ENCODE measurements around the gene LURAP1L. TPM values are rescaled to one million over a fixed set of nuclear protein-coding genes. Genes with fewer than 3 reads are reported as not detected.

Gene LURAP1L
- total and polyA plus RNA-seq, 9 of the 15 experiments (the other 6 are each of a cell fraction or from before 2014, with no cell fraction given) = 0.06 to 0.28 (median 0.07) TPM; not detected in 4

GRCh38 chr9:12816656-12817101, 41.9 kb downstream of the LURAP1L start (continued):
- TF ChIP-seq ZBTB9 (CRISPR knock-in tag; IDR thresholded peaks at IDR 0.05) (no peak), SAFB2 (IDR thresholded peaks at IDR 0.05; ENCODE audit: borderline replicate concordance, low read depth, low read length, severe bottlenecking) (no peak), TSHZ1 (CRISPR knock-in tag; IDR thresholded peaks at IDR 0.05) (no peak), ZNF445 (CRISPR knock-in tag; IDR thresholded peaks at IDR 0.05; ENCODE audit: low read depth) (no peak)

- DNase-seq (ENCODE audit: extremely low read depth in 1 of 4, low spot score in 3 of 4) (no peak), FAIRE-seq (no peak), ATAC-seq (no peak)
- Histone ChIP-seq H3K4me3 (no peak overlapping the region), H3K9ac (ENCODE audit: insufficient read depth in 1 of 2, low read depth in 2 of 2, low read length in 2 of 2) (no peak overlapping the region), H3K27ac (ENCODE audit: extremely low read depth, low read depth, low read length) (no peak overlapping the region), H2AFZ (ENCODE audit: low read depth, low read length) (no peak overlapping the region), H3K4me2 (ENCODE audit: insufficient read depth, low read length) (no peak overlapping the region), H3K4me1 (replicated peaks in 1 of 2; ENCODE audit: control insufficient read depth in 2 of 2, insufficient read depth in 2 of 2, low read length in 2 of 2) (no peaks in the 10 kb centered on the region), H3K27me3 (ENCODE audit: control insufficient read depth in 2 of 2, insufficient read depth in 2 of 2, low read length in 2 of 2) (no peaks in the 10 kb centered on the region), H3K36me3 (ENCODE audit: control insufficient read depth, insufficient read depth, low read length) (no peaks in the 10 kb centered on the region), H3K9me1 (ENCODE audit: control insufficient read depth, insufficient read depth, low read length) (no peaks in the 10 kb centered on the region), H3K79me2 (ENCODE audit: control insufficient read depth, insufficient read depth, low read length) (no peaks in the 10 kb centered on the region), H4K20me1 (replicated peaks; ENCODE audit: control insufficient read depth, insufficient read depth, low read length) (no peaks in the 10 kb centered on the region), H3K9me3 (replicated peaks; ENCODE audit: control insufficient read depth, insufficient read depth, low read depth, low read length) (no peaks in the 10 kb centered on the region)
- TF ChIP-seq ZBTB7A (IDR thresholded peaks at IDR 0.05; ENCODE audit: borderline replicate concordance, control insufficient read depth, low read depth, low read length) (no peak), SIRT6 (IDR thresholded peaks at IDR 0.05; ENCODE audit: low read depth, low read length) (no peak), ZNF764 (CRISPR knock-in tag; IDR thresholded peaks at IDR 0.05; ENCODE audit: low read depth) (no peak), LARP7 (IDR thresholded peaks at IDR 0.05) (no peak), PREB (CRISPR knock-in tag; IDR thresholded peaks at IDR 0.05) (no peak), HNRNPK (IDR thresholded peaks at IDR 0.05; ENCODE audit: low read depth, low read length, poor library complexity, severe bottlenecking) (no peak), ZNF644 (tag; IDR thresholded peaks at IDR 0.05; ENCODE audit: low read depth) (no peak), EHMT2 (IDR thresholded peaks at IDR 0.05) (no peak), MXD1 (CRISPR knock-in tag; IDR thresholded peaks at IDR 0.05; ENCODE audit: borderline replicate concordance, poor library complexity, severe bottlenecking) (no peak)
- ChIA-PET POLR2A (no interaction called here), CTCF (ENCODE audit: low intra/inter-chr PET ratio) (no interaction called here)
- BruUV-seq (replicated peaks) = no TSS peak
- intact Hi-C loops (cut with micrococcal nuclease) (loop anchor here (5.0 kb wide), 1 partner anchor 95 kb away; no protein-coding TSS in a partner anchor), in situ Hi-C loops (cut with MboI) (no loop called here)
- WGBS (ENCODE audit: insufficient coverage, low coverage, missing lambda C conversion rate) = 13% methylated on average over 8 of the region's 9 CpGs
These were observed 42.9 kb downstream of the LURAP1L start for GRCh38 chr9:12817702-12818101.
